Measurements from ENCODE around the gene KDM4C. TPM values are rescaled to one million over a fixed set of nuclear protein-coding genes. Genes with fewer than 3 reads are reported as not detected.
A peak's percentile ranks its signal among the peaks of the same experiment; 100 is the strongest.

The KDM4C gene
- total and polyA plus RNA-seq, 2 of the 13 experiments (the other 11 are each of a cell fraction or from before 2014, with no cell fraction given): 19.4 to 23.6 TPM

DNA sequence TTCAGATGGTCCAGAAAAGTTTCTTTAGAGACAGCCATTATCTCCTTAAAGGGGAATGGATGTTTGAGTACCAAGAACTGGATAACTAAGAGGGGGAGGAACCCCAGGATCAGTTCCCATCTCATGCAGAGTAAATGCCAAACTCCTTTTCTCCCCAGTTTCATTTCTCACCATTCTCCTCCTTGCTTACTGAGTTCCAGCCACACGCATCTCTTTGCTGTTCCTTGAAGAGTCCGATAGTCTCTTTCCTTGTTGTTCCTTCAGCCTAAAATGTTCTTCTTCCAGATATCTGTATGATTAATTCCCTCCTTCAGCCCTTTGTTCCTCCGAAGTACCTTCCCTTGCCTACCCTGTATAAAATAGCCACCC is 30.0 kb downstream of the KDM4C start (continued):
- TF ChIP-seq, protein P1, sequence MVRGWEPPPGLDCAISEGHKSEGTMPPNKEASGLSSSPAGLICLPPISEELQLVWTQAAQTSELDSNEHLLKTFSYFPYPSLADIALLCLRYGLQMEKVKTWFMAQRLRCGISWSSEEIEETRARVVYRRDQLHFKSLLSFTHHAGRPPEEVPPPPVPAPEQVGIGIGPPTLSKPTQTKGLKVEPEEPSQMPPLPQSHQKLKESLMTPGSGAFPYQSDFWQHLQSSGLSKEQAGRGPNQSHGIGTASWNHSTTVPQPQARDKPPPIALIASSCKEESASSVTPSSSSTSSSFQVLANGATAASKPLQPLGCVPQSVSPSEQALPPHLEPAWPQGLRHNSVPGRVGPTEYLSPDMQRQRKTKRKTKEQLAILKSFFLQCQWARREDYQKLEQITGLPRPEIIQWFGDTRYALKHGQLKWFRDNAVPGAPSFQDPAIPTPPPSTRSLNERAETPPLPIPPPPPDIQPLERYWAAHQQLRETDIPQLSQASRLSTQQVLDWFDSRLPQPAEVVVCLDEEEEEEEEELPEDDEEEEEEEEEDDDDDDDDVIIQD (CRISPR knock-in tag; IDR thresholded peaks at IDR 0.05; ENCODE audit: low read depth): no peak
- no peak for TF ChIP-seq MED8 (CRISPR knock-in tag; IDR thresholded peaks at IDR 0.05; ENCODE audit: insufficient replicate concordance)
- TF ChIP-seq THAP7 (CRISPR knock-in tag; IDR thresholded peaks at IDR 0.05): no peak
- 0 out of 2 replicates have a peak, but pooled peaks have one; percentile 31 for TF ChIP-seq ZFP91 (CRISPR knock-in tag; IDR thresholded peaks at IDR 0.05; ENCODE audit: borderline replicate concordance)
- TF ChIP-seq, protein P2, sequence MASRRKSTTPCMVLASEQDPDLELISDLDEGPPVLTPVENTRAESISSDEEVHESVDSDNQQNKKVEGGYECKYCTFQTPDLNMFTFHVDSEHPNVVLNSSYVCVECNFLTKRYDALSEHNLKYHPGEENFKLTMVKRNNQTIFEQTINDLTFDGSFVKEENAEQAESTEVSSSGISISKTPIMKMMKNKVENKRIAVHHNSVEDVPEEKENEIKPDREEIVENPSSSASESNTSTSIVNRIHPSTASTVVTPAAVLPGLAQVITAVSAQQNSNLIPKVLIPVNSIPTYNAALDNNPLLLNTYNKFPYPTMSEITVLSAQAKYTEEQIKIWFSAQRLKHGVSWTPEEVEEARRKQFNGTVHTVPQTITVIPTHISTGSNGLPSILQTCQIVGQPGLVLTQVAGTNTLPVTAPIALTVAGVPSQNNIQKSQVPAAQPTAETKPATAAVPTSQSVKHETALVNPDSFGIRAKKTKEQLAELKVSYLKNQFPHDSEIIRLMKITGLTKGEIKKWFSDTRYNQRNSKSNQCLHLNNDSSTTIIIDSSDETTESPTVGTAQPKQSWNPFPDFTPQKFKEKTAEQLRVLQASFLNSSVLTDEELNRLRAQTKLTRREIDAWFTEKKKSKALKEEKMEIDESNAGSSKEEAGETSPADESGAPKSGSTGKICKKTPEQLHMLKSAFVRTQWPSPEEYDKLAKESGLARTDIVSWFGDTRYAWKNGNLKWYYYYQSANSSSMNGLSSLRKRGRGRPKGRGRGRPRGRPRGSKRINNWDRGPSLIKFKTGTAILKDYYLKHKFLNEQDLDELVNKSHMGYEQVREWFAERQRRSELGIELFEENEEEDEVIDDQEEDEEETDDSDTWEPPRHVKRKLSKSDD (CRISPR knock-in tag; IDR thresholded peaks at IDR 0.05; ENCODE audit: low read depth): no peak
- TF ChIP-seq ZNF354B (CRISPR knock-in tag; IDR thresholded peaks at IDR 0.05): no peak
- TF ChIP-seq ZNF605 (CRISPR knock-in tag; IDR thresholded peaks at IDR 0.05): no peak
- no peak for TF ChIP-seq NR3C1 (CRISPR knock-in tag; IDR thresholded peaks at IDR 0.05)
- 0 out of 2 replicates have a peak, but pooled peaks have one; percentile 24 for TF ChIP-seq TP53 (CRISPR knock-in tag; conservative IDR thresholded peaks at IDR 0.05)
- no peak for TF ChIP-seq PRPF4 (IDR thresholded peaks at IDR 0.05; ENCODE audit: low read depth, low read length, poor library complexity, severe bottlenecking)
- TF ChIP-seq ZNF101 (CRISPR knock-in tag; IDR thresholded peaks at IDR 0.05; ENCODE audit: borderline replicate concordance, low read depth): 0 out of 2 replicates have a peak, but pooled peaks have one; percentile 20
- TF ChIP-seq TFDP1 (CRISPR knock-in tag; IDR thresholded peaks at IDR 0.05; ENCODE audit: borderline replicate concordance): no peak; the same call in 1 of the 2 replicates
- TF ChIP-seq SOX6 (IDR thresholded peaks at IDR 0.05): no peak
- no peak for TF ChIP-seq SOX6 (CRISPR knock-in tag; IDR thresholded peaks at IDR 0.05)
- 0 out of 2 replicates have a peak, but pooled peaks have one; percentile 38 for TF ChIP-seq TOPORS (CRISPR knock-in tag; IDR thresholded peaks at IDR 0.05)
